D721Med (cell line): ENCODE results near the gene ERC2.

Experiments used
- DNase-seq: peaks from one replicate; pipeline ENCODE4 v3.0.0; 2011; ENCODE audit warnings: low spot score; ENCODE audit not compliant: insufficient read length
- FAIRE-seq: peaks from 2 replicates; lab custom pipeline; 2011; peaks lifted over from hg19 to GRCh38; lab: Jason Lieb, UNC
- TF ChIP-seq, protein P1 (sequence below): IDR thresholded peaks from 2 replicates; pipeline ENCODE4 v1.5.1; 2012; ENCODE audit warnings: mild to moderate bottlenecking, control low read depth; ENCODE audit not compliant: insufficient read depth; ENCODE audit errors: missing control alignments

The ERC2 gene

DNA sequence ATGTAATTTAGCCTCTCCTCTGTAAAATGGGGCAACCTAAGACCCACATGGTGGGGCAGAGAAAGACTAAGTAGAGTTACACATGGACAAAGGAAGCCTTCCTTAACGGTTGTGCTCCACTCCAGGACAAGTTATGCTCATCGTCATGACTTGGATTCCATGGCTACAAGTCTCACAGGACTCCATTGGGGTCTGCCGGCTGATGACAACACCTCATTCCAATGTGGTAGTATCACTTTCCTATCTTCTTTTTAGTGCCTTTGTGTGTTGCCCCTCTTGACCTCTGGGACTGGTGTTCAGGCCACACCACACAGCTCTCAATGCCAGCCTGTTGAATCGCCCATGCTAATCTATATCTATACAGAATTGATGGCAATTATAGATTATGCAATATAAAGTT, 799.9 kb downstream of the ERC2 start:
- DNase-seq (no peak), FAIRE-seq (no peak)
- TF ChIP-seq, protein P1, sequence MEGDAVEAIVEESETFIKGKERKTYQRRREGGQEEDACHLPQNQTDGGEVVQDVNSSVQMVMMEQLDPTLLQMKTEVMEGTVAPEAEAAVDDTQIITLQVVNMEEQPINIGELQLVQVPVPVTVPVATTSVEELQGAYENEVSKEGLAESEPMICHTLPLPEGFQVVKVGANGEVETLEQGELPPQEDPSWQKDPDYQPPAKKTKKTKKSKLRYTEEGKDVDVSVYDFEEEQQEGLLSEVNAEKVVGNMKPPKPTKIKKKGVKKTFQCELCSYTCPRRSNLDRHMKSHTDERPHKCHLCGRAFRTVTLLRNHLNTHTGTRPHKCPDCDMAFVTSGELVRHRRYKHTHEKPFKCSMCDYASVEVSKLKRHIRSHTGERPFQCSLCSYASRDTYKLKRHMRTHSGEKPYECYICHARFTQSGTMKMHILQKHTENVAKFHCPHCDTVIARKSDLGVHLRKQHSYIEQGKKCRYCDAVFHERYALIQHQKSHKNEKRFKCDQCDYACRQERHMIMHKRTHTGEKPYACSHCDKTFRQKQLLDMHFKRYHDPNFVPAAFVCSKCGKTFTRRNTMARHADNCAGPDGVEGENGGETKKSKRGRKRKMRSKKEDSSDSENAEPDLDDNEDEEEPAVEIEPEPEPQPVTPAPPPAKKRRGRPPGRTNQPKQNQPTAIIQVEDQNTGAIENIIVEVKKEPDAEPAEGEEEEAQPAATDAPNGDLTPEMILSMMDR: no peak

DNA sequence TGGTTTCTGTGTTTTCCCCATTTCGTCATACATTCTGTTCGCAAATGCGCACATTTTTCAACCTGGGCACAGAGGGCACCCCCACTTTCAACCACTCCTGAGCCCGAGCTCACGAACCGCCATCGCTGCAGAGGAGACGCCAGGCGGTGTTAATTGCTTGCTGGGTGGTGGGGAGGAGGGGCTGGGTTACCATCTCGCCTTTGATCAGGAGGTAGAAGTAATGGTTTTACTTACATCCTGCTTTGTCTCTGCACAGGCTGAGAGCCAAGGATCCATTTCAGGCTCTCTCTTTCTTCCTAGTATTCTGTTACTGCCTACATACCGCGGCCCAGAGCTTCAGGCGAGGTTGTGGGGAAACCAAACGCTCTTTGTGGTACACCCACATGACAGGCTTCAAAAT, 803.9 kb downstream of the ERC2 start:
- DNase-seq (no peak), FAIRE-seq (no peak)
- TF ChIP-seq, protein P1: no peak

DNA sequence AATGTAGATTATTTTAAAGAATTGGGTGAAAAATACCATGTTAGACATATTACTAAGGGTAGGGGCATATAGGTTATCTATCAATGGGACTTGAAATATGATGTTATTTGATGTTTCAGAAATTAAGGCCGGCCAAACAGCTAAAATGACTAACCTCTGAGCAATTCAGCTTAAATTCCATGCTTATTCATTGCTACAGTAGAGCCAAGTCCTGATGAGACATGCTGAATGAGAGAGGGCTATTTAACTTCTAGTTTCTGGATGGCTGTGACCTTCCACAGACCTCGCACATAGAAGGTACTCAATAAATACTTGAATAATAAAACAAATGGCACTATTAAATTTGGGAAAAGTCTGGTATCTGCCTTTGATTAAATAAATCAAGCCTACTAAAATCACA, 805.6 kb downstream of the ERC2 start:
- FAIRE-seq (no peak), DNase-seq (no peak)

DNA sequence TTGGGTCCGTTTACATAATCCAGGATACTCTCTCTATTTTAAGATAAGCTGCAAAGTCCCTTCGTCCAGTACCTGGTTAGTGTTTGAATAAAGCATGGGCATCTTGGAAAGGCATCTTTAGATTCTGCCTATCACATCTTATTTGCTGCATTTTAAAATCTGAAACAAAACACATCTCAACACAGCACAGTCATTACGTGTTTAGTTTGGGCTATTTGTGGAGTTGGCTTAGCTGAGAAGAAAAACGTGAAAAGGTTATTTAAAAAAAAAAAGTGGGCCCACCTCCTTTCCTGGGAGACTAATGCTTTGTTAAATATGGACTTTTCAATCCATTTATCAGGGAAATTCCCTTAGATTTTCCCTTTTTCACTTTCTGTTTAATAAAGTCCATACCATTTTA, 806.7 kb downstream of the ERC2 start:
- TF ChIP-seq, protein P1: no peak
- no peak for DNase-seq
- no peak for FAIRE-seq

More for the DNA sequence above, 805.6 kb downstream of the ERC2 start:
- TF ChIP-seq, protein P1: no peak

DNA sequence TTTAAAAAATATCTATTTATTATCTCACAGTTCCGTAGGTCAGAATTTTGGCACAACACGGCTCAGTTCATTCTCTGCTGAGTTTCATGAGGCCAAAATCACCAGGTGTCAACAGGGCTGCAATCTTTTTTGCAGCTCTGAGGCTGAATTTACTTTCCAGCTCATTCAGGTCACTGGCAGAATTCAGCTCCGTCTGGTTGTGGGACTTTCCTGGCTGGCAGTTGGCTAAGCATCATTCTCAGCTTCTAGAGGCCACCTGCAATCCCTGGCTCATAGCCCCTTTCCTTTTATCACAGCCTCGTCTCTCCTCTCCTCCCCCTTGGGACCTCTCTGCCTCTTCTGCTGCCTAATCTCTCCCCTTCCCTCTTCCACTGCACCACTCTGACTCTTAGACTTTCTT, 807.1 kb downstream of the ERC2 start:
- no peak for FAIRE-seq
- no peak for DNase-seq
- TF ChIP-seq, protein P1: no peak

DNA sequence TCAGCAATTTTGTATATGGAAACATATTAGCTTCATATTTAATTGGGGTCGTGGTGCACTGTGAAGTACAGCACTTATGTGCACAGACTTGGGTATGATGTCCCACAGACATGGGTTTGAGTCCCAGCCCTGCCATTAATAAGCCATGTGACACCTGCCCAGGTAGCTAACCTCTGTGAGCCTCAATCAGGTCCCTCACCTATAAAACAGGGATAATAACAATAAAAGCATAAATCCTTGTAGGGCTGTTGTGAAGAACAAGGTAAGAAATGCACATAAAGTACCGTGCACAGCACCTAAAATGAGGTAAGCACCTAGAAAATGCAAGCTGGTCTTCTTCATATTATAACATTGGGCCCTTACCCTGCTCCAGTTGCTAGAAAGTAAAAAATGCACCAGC, 807.6 kb downstream of the ERC2 start:
- TF ChIP-seq, protein P1: no peak
- no peak for DNase-seq
- FAIRE-seq: no peak

DNA sequence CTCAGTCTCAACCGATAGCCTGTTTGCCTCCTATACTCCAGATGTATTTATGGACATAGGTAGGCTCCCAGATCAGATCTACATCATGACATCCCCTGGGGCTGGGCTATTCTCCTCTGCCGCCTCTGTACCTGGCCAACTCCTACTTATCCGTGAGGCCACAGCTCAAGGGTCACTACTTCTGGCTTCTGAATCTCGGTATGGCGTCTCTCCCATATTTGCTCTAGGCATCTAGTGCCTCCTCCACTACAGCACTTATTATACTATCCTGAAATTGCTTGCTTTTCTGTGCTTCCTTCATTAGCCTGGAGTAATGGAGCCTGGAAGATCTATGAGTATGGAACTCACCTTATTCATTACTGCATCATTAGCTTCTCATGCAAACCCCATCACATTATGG, 808.6 kb downstream of the ERC2 start:
- TF ChIP-seq, protein P1: no peak
- DNase-seq (no peak), FAIRE-seq (no peak)
